ENCODE measurements around the gene IFI16. TPM values are rescaled to one million over a fixed set of nuclear protein-coding genes. Genes with fewer than 3 reads are reported as not detected.
A peak's percentile ranks its signal among the peaks of the same experiment; 100 is the strongest.

Gene IFI16
- total RNA-seq, 1 donor from 2014 or later = 232 TPM

- no peaks in the 10 kb centered on the region for H3K9me3 Mint-ChIP-seq
- DNase-seq (ENCODE audit: low spot score) = peak; percentile 68
- no peaks in the 10 kb centered on the region for H3K27me3 Mint-ChIP-seq (ENCODE audit: insufficient read depth)
- H3K4me3 Mint-ChIP-seq = peak within 1 kb of the TSS; percentile 91
- peak within 1 kb of the TSS; percentile 97 for H3K27ac Mint-ChIP-seq
- peaks cover 69% of the 10 kb centered on the region for H3K4me1 Mint-ChIP-seq (ENCODE audit: low read depth)
- intact Hi-C loops (cut with micrococcal nuclease) = loop anchor here (1.0 to 10.0 kb wide), 14 partner anchors 8 to 1939 kb away; partner anchors contain the start of genes DUSP23, ETV3 and IFI16
- peaks cover 16% of the 10 kb centered on the region for H3K36me3 Mint-ChIP-seq (ENCODE audit: low read depth)
These were observed 66.9 kb downstream of the IFI16 start, which contains the start of gene AIM2 for GRCh38 chr1:159076438-159077119. Gene AIM2, minus strand, starts transcription at chr1:159076766. Its CDS starts 3,267 bp downstream, at chr1:159073499.

DNA sequence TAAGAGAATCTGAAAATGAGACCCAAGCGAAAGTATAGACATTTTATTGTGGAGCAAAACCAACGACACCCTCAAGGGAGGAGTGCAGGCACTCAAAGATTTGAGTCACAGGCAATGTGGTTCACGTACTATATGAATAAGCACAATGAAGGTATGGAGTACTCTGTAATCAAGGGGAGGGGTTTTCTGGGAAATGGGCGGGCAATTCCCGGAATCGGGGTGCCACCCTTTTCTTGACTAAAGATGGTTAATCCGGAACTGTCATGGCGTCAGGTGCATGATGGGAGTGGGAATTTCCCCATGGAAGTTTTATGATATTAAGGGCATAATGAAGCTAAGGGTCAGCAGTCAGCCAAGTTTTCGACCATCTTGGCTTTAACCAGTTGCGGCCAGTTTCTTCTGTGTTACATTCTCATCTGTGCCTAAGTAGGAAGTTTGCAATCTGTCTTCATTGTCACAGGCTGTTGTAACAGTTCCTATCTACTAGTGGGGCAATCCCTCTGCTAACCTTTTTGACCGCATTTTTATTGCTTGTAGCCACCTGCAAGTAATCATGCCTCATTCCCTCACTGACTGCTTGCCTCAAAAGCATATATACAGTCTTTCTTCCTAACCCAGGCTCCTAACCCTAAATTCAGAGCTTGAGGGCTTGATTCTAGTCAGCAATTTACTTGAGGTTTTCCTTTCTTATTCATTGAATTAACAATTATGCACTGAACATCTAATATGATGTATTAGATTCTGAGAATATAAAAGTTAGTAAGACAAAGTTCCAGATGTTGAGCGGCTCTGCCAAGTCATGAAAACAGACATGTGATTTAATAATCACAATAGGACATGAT is 67.6 kb downstream of the IFI16 start:
- intact Hi-C loops (cut with micrococcal nuclease) = loop anchor here (1.0 to 10.0 kb wide), 13 partner anchors 12 to 1940 kb away; partner anchors contain the start of genes DUSP23, ETV3 and IFI16

DNA sequence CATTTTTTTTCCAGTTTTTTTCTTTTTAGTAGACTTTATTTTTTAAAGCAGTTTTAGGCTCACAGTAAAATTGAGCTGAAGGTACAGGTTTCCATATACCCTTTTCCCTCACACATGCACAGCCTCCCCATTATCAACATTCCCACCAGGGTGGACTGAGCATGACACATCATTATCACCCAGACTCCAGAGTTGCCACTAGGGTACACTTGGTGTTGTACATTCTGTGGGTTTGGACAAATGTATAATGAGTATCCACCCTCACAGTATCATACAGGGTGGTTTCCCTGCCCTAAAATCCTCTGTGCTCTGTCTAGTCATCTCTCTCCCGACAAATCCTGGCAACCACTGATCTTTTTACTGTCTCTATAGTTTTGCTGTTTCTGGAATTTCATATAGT is 69.8 kb downstream of the IFI16 start:
- H3K4me3 Mint-ChIP-seq = no peak overlapping the region
- no peak overlapping the region for H3K27ac Mint-ChIP-seq
- no peaks in the 10 kb centered on the region for H3K9me3 Mint-ChIP-seq
- no peak for DNase-seq (ENCODE audit: low spot score)
- H3K4me1 Mint-ChIP-seq (ENCODE audit: low read depth) = peaks cover 45% of the 10 kb centered on the region
- intact Hi-C loops (cut with micrococcal nuclease) = loop anchor here (5.0 to 10.0 kb wide), 5 partner anchors 365 to 1942 kb away; partner anchors contain the start of genes DUSP23 and ETV3
- peaks cover 4% of the 10 kb centered on the region for H3K36me3 Mint-ChIP-seq (ENCODE audit: low read depth)
- H3K27me3 Mint-ChIP-seq (ENCODE audit: insufficient read depth) = no peaks in the 10 kb centered on the region

More for the DNA sequence above, 67.6 kb downstream of the IFI16 start:
- no peaks in the 10 kb centered on the region for H3K27me3 Mint-ChIP-seq (ENCODE audit: insufficient read depth)
- no peaks in the 10 kb centered on the region for H3K9me3 Mint-ChIP-seq
- H3K36me3 Mint-ChIP-seq (ENCODE audit: low read depth) = peaks cover 11% of the 10 kb centered on the region
- peak overlapping the region; percentile 97 for H3K27ac Mint-ChIP-seq
- H3K4me1 Mint-ChIP-seq (ENCODE audit: low read depth) = peaks cover 61% of the 10 kb centered on the region
- DNase-seq (ENCODE audit: low spot score) = peak; percentile 96
- peak overlapping the region; percentile 91 for H3K4me3 Mint-ChIP-seq

DNA sequence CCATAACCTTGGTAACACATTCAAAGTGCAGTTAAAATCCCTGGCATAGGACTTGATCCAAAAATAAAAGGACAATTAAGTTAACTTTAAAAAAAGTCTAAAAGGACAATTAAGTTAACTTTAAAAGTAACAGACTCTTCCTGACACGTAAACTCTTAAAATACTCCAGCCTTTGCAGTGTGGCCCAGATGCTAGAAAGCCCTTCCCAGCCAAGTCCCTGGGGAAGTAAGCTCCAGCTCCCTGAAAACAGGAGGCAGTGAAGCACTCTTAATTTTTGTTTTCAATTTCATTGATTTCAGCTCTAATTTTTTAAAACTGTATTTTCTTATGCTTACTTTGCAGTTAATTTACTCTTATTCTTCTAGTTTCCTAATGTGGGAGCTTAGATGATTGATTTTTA is 71.9 kb downstream of the IFI16 start:
- H3K4me3 Mint-ChIP-seq = no peak overlapping the region
- no peak overlapping the region for H3K27ac Mint-ChIP-seq
- peaks cover 33% of the 10 kb centered on the region for H3K4me1 Mint-ChIP-seq (ENCODE audit: low read depth)
- no peak for DNase-seq (ENCODE audit: low spot score)
- intact Hi-C loops (cut with micrococcal nuclease) = no loop called here
- no peaks in the 10 kb centered on the region for H3K9me3 Mint-ChIP-seq
- H3K27me3 Mint-ChIP-seq (ENCODE audit: insufficient read depth) = no peaks in the 10 kb centered on the region
- H3K36me3 Mint-ChIP-seq (ENCODE audit: low read depth) = peaks cover 4% of the 10 kb centered on the region

GRCh38 chr1:159083013-159083412 is 73.3 kb downstream of the IFI16 start:
- H3K27me3 Mint-ChIP-seq (ENCODE audit: insufficient read depth) = no peaks in the 10 kb centered on the region
- intact Hi-C loops (cut with micrococcal nuclease) = no loop called here
- H3K4me1 Mint-ChIP-seq (ENCODE audit: low read depth) = peaks cover 28% of the 10 kb centered on the region
- H3K4me3 Mint-ChIP-seq = no peak overlapping the region
- H3K9me3 Mint-ChIP-seq = no peaks in the 10 kb centered on the region
- H3K36me3 Mint-ChIP-seq (ENCODE audit: low read depth) = peaks cover 1% of the 10 kb centered on the region
- H3K27ac Mint-ChIP-seq = no peak overlapping the region
- no peak for DNase-seq (ENCODE audit: low spot score)

- Mint-ChIP-seq H3K27me3 (ENCODE audit: insufficient read depth) (no peaks in the 10 kb centered on the region), H3K27ac (no peak overlapping the region), H3K4me3 (no peak overlapping the region), H3K4me1 (ENCODE audit: low read depth) (peaks cover 29% of the 10 kb centered on the region), H3K9me3 (no peaks in the 10 kb centered on the region), H3K36me3 (ENCODE audit: low read depth) (peaks cover 1% of the 10 kb centered on the region)
- no peak for DNase-seq (ENCODE audit: low spot score)
- intact Hi-C loops (cut with micrococcal nuclease) = no loop called here
These were observed 74.4 kb downstream of the IFI16 start for GRCh38 chr1:159084152-159084551.

GRCh38 chr1:159084867-159085266 is 75.2 kb downstream of the IFI16 start:
- no peaks in the 10 kb centered on the region for H3K27me3 Mint-ChIP-seq (ENCODE audit: insufficient read depth)
- peaks cover 29% of the 10 kb centered on the region for H3K4me1 Mint-ChIP-seq (ENCODE audit: low read depth)
- intact Hi-C loops (cut with micrococcal nuclease) = no loop called here
- no peak overlapping the region for H3K27ac Mint-ChIP-seq
- no peaks in the 10 kb centered on the region for H3K36me3 Mint-ChIP-seq (ENCODE audit: low read depth)
- no peaks in the 10 kb centered on the region for H3K9me3 Mint-ChIP-seq
- H3K4me3 Mint-ChIP-seq = no peak overlapping the region
- no peak for DNase-seq (ENCODE audit: low spot score)

DNA sequence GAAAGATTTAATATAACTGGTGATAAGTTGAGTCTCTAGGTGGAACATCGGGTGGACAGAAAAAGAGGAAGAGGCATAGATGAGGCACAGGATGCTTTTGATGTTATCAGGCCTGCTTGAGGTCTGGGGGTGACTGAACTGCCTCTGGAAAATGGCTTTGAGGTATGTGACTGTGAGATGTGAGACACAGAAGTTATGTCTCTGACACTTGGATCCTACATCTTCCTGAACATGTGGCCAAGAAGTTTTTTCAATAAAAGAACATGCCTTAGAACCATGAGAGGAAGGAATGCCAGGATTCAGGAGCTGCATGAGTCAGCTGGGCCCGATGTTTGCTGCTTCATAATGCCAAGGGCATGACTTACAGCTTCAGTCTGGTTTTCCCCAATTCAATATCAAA is 78.3 kb downstream of the IFI16 start:
- DNase-seq (ENCODE audit: low spot score) = no peak
- no peaks in the 10 kb centered on the region for H3K36me3 Mint-ChIP-seq (ENCODE audit: low read depth)
- intact Hi-C loops (cut with micrococcal nuclease) = no loop called here
- H3K27ac Mint-ChIP-seq = peak overlapping the region; percentile 83
- no peaks in the 10 kb centered on the region for H3K27me3 Mint-ChIP-seq (ENCODE audit: insufficient read depth)
- H3K9me3 Mint-ChIP-seq = no peaks in the 10 kb centered on the region
- peaks cover 54% of the 10 kb centered on the region for H3K4me1 Mint-ChIP-seq (ENCODE audit: low read depth)
- no peak overlapping the region for H3K4me3 Mint-ChIP-seq

GRCh38 chr1:159088546-159089183 is 79.0 kb downstream of the IFI16 start:
- H3K36me3 Mint-ChIP-seq (ENCODE audit: low read depth) = no peaks in the 10 kb centered on the region
- intact Hi-C loops (cut with micrococcal nuclease) = loop anchor here (1.0 kb wide), 2 partner anchors 11 to 42 kb away; no protein-coding TSS in a partner anchor
- peak overlapping the region; percentile 31 for H3K4me3 Mint-ChIP-seq
- H3K27me3 Mint-ChIP-seq (ENCODE audit: insufficient read depth) = no peaks in the 10 kb centered on the region
- peak overlapping the region; percentile 83 for H3K27ac Mint-ChIP-seq
- H3K9me3 Mint-ChIP-seq = no peaks in the 10 kb centered on the region
- H3K4me1 Mint-ChIP-seq (ENCODE audit: low read depth) = peaks cover 54% of the 10 kb centered on the region
- no peak for DNase-seq (ENCODE audit: low spot score)

DNA sequence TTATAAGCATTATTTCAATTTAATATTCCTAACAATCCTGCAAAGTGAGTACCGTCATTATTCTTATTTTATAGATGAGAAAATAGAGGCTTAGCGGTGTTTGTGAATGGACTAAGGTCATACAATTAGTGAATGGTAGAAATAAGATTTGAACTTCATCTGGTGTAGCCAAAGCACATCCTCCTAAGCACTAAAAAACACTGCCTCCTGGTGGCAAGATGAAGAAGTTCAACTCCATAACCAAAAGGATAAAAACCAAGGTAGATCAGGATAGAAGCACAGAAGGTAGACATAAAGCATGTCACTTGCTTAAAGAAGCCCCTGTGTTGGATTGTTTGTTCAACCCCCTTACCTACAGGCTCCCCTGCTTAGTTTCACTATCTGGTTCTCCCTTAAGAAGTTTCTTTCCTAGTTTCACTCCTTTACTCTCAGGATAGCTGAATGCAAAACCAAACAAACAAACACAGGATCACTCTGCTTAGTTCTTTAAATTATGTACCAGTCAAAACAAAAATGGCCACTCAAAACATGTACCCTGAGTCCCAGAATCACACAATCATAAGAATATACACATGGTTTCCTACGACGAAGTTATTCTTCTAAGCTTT is 79.6 kb downstream of the IFI16 start:
- Mint-ChIP-seq H3K4me3 (no peak overlapping the region), H3K27ac (peak overlapping the region; percentile 54), H3K36me3 (ENCODE audit: low read depth) (no peaks in the 10 kb centered on the region), H3K4me1 (ENCODE audit: low read depth) (peaks cover 54% of the 10 kb centered on the region), H3K9me3 (no peaks in the 10 kb centered on the region), H3K27me3 (ENCODE audit: insufficient read depth) (no peaks in the 10 kb centered on the region)
- no peak for DNase-seq (ENCODE audit: low spot score)
- intact Hi-C loops (cut with micrococcal nuclease) = loop anchor here (1.0 kb wide), 2 partner anchors 12 to 43 kb away; no protein-coding TSS in a partner anchor

DNA sequence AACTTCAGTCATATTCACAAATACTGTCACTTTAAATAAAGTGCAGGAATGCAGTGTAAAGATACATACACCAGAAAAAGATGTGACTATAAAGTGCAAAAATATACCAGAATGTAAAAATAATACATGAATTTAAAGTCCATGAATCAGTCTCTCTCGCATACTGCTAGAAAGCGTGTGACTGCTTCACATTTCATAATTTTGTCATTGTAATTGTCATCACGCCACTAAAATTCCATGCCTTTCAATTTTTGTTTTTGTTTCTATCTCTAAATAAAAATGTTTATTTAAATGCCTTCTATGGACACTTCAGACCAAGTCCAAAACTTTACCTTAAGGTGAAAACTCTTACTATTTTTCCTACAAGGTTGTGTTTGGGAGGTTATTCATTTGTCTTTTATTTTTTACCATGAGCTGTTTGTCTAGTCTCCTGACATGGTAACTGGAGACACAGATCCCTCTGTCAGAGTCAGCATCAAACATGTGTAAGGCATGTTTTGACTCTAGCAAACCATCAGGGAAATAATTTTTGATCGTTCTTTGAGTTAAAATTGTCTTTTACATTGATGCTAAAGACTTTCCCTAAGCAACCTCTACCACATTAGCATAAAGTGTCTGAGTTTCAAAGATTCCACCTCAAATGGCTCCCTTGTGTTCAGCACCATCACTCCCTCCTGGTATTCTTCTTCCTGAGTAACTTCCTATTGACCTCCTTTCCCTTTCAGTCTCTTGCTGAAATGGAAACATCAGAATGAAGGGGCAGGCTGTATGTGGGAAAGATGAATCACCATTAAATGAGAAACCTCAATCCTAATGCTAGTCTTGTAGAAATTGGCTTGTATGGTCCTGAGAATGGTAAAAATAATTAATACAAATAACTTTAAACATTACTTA is 80.8 kb downstream of the IFI16 start:
- DNase-seq (ENCODE audit: low spot score) = no peak
- Mint-ChIP-seq H3K4me1 (ENCODE audit: low read depth) (peaks cover 54% of the 10 kb centered on the region), H3K27me3 (ENCODE audit: insufficient read depth) (peaks cover under 1% of the 10 kb centered on the region), H3K27ac (no peak overlapping the region), H3K9me3 (no peaks in the 10 kb centered on the region), H3K4me3 (no peak overlapping the region), H3K36me3 (ENCODE audit: low read depth) (no peaks in the 10 kb centered on the region)
- intact Hi-C loops (cut with micrococcal nuclease) = no loop called here
